Chondrocyte (in vitro differentiated cells): Measurements from ENCODE around the gene MEIS2. TPM values are rescaled to one million over a fixed set of nuclear protein-coding genes. Genes with fewer than 3 reads are reported as not detected.

Experiments
- DNase-seq: peaks from one replicate; pipeline ENCODE4 v3.0.0; 2021; ENCODE audit warnings: mixed read lengths, low spot score
- H3K27ac Mint-ChIP-seq: one replicate; pipeline ENCODE4 v1.8.0; 2021; ENCODE audit warnings: mild to moderate bottlenecking, moderate library complexity, mixed read lengths; ENCODE audit not compliant: unreplicated experiment
- H3K27me3 Mint-ChIP-seq: 2 replicates; pipeline ENCODE4 v1.8.0; 2021; ENCODE audit warnings: low read depth, mixed read lengths
- H3K36me3 Mint-ChIP-seq: 2 replicates; pipeline ENCODE4 v1.8.0; 2021; ENCODE audit warnings: low read depth, mixed read lengths
- H3K4me1 Mint-ChIP-seq: 2 replicates; pipeline ENCODE4 v1.8.0; 2021; ENCODE audit warnings: low read depth, mild to moderate bottlenecking, mixed read lengths
- H3K4me3 Mint-ChIP-seq: one replicate; pipeline ENCODE4 v1.8.0; 2021; ENCODE audit warnings: mild to moderate bottlenecking, moderate library complexity, mixed read lengths; ENCODE audit not compliant: unreplicated experiment
- H3K9me3 Mint-ChIP-seq: 2 replicates; pipeline ENCODE4 v1.8.0; 2021; ENCODE audit warnings: low read depth, mixed read lengths
- total RNA-seq: library from RNA; stranded (reverse); gene quantifications from 3 replicates; pipeline ENCODE4 v1.2.1, GENCODE V29; 2021
- TF ChIP-seq, protein P1 (sequence below): fragments of 200-600 bp; sonication (generic); IDR thresholded peaks from 2 replicates; pipeline ENCODE4 v1.5.0; 2021; ENCODE audit warnings: antibody characterized with exemption, mild to moderate bottlenecking, moderate library complexity

Gene MEIS2
- total RNA-seq, 1 donor from 2014 or later, result 28.3 TPM

DNA sequence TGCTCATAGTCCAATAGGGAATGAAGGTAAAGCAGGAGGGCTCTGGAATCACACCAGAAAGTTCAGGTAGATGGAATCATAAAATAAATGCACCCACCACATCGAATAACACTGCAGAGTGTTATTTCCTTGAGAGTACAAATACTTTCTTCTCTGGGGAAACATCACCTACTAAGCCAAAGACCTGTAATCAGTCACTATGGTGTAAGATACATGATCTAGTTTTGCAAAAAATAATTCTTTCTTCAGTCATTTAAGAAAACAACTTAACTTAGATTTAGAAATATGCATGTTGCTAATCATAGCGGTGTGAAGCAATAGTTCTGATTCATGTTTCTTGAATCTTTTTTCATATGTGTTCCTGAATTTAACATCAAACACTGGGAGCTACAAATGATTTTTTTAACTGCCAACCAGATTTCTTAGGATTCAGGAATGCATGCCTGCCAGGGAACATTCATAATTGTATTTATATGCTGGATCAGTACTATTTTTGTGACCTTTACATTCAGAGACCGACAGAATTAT is 40.2 kb upstream of the MEIS2 start:
- peaks cover 16% of the 10 kb centered on the region for H3K4me1 Mint-ChIP-seq
- H3K36me3 Mint-ChIP-seq, result no peaks in the 10 kb centered on the region
- no peak for DNase-seq
- peaks cover 16% of the 10 kb centered on the region for H3K27me3 Mint-ChIP-seq
- no peaks in the 10 kb centered on the region for H3K9me3 Mint-ChIP-seq
- TF ChIP-seq, protein P1, sequence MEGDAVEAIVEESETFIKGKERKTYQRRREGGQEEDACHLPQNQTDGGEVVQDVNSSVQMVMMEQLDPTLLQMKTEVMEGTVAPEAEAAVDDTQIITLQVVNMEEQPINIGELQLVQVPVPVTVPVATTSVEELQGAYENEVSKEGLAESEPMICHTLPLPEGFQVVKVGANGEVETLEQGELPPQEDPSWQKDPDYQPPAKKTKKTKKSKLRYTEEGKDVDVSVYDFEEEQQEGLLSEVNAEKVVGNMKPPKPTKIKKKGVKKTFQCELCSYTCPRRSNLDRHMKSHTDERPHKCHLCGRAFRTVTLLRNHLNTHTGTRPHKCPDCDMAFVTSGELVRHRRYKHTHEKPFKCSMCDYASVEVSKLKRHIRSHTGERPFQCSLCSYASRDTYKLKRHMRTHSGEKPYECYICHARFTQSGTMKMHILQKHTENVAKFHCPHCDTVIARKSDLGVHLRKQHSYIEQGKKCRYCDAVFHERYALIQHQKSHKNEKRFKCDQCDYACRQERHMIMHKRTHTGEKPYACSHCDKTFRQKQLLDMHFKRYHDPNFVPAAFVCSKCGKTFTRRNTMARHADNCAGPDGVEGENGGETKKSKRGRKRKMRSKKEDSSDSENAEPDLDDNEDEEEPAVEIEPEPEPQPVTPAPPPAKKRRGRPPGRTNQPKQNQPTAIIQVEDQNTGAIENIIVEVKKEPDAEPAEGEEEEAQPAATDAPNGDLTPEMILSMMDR, result no peak
- H3K27ac Mint-ChIP-seq, result no peak overlapping the region
- no peak overlapping the region for H3K4me3 Mint-ChIP-seq

DNA sequence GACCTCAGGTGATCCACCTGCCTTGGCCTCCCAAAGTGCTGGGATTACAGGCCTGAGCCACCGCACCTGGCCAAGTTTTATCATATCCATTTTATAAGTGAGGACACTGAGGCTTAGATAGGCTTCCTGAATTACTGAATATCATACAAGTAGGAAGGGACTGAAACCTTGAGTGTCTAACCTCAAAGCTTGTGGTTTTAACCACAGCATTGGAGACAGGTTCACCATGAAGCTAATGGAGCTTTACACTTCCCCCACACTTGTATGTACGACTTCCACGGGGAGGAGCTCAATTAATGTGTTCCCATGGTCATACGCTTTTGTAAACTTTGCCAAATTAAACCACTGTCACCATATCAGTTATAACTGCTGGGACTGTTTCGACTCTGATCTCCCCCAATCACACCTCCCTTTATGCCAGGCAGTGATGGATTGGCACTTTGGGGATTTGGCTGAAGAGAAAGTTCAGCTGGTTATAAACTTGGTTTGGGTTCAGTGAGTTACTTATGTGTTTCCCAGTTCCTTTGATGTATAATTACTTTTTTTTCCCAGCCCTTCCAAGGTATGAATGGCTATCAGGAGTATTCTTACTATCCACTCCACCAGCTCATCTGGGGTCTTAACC is 38.4 kb upstream of the MEIS2 start:
- TF ChIP-seq, protein P1, result no peak
- H3K4me3 Mint-ChIP-seq, result no peak overlapping the region
- no peak overlapping the region for H3K27ac Mint-ChIP-seq
- peaks cover 16% of the 10 kb centered on the region for H3K4me1 Mint-ChIP-seq
- H3K9me3 Mint-ChIP-seq, result no peaks in the 10 kb centered on the region
- peaks cover 10% of the 10 kb centered on the region for H3K27me3 Mint-ChIP-seq
- no peaks in the 10 kb centered on the region for H3K36me3 Mint-ChIP-seq
- DNase-seq, result no peak

DNA sequence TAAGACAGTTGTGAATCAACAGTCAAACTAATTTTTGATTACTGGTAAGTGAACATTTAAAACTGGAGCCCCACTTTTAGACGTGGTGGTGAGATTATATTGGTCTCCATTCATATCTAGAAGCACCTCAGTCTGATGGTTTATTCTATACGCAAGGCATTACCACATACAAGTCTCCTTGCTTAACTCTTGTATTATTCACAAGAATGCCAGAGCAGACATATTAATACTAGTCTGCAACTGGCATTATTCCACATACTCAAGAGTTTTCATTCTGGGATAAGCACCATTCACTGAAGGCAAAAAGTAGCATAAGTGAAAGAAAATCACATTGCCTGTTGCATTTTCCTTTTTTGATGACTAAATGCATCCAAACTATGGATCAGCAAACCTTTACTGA is 36.9 kb upstream of the MEIS2 start:
- H3K27ac Mint-ChIP-seq, result no peak overlapping the region
- DNase-seq, result no peak
- TF ChIP-seq, protein P1, result no peak
- H3K9me3 Mint-ChIP-seq, result no peaks in the 10 kb centered on the region
- peaks cover 16% of the 10 kb centered on the region for H3K4me1 Mint-ChIP-seq
- no peak overlapping the region for H3K4me3 Mint-ChIP-seq
- no peaks in the 10 kb centered on the region for H3K36me3 Mint-ChIP-seq
- H3K27me3 Mint-ChIP-seq, result peaks cover 13% of the 10 kb centered on the region

DNA sequence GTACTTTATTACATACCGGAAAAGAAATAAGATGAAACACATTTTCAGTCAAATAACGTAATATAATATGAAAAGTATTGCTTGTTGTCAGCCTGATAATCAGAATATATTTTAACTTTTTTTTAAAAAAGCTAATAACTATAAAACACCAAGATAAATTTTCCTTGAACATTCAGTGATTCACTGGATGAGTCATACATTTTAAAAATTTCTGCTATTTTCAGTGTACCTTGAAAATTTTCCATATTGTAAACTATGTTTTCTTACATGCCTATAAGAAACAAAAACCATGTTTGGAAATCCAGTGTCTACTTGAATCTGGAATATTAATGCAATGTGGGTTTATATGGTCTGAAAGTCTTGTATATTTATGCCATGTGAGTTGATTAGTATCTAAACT is 36.3 kb upstream of the MEIS2 start:
- Mint-ChIP-seq H3K36me3 (no peaks in the 10 kb centered on the region), H3K27me3 (peaks cover 18% of the 10 kb centered on the region), H3K4me1 (peaks cover 16% of the 10 kb centered on the region), H3K4me3 (no peak overlapping the region), H3K9me3 (no peaks in the 10 kb centered on the region), H3K27ac (peak overlapping the region; percentile 15)
- TF ChIP-seq, protein P1, result no peak
- no peak for DNase-seq

DNA sequence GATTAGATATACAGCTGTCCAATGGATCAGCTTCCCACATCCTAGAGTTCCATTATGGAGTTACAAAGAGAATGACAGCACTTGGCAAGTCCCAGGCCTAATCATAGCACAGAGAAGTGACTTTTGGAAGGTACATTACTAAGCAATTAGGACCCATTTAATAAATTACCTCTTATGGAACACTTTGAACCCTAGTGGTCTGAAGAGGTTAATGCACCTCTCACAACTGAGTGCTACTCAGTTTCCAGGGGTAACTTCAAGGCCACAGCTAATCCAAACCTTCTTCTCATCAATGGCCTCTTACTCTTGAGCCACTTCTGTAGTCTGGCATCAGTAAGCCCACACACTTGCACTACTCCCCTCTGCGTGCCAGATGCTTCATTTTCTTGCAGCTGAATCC is 34.9 kb upstream of the MEIS2 start:
- DNase-seq, result no peak
- H3K4me3 Mint-ChIP-seq, result no peak overlapping the region
- TF ChIP-seq, protein P1, result no peak
- no peaks in the 10 kb centered on the region for H3K36me3 Mint-ChIP-seq
- H3K27ac Mint-ChIP-seq, result no peak overlapping the region
- H3K4me1 Mint-ChIP-seq, result peaks cover 11% of the 10 kb centered on the region
- peaks cover 22% of the 10 kb centered on the region for H3K27me3 Mint-ChIP-seq
- no peaks in the 10 kb centered on the region for H3K9me3 Mint-ChIP-seq
